ENCODE data around the gene PLA2G6.
"Not testable (repeated sequence)": the region's sequence is repeated elsewhere in the genome, so short reads cannot be mapped to it uniquely, and the experiment has no call there.

Gene PLA2G6

DNA sequence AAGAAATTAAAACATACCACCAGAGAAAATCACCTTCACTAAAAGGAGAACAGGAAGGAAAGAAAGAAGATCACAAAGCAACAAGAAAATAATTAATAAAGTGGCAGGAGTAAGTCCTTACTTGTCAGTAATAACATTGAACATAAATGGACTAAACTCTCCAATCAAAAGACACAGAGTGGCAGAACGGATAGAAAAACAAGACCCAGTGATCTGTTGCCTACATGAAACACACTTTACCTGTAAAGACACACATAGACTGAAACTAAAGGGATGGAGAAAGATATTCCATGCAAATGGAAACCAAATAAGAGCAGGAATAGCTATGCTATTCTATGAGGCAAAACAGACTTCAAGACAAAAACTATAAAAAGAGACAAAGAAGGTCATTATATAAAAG is 25.9 kb downstream of the PLA2G6 start:
- TF ChIP-seq POLR2A (IDR thresholded peaks at IDR 0.05; ENCODE audit: low read depth, low read length) = no peak
- no peak for FAIRE-seq
- DNase-seq (ENCODE audit: insufficient read length, low spot score) = no peak

DNA sequence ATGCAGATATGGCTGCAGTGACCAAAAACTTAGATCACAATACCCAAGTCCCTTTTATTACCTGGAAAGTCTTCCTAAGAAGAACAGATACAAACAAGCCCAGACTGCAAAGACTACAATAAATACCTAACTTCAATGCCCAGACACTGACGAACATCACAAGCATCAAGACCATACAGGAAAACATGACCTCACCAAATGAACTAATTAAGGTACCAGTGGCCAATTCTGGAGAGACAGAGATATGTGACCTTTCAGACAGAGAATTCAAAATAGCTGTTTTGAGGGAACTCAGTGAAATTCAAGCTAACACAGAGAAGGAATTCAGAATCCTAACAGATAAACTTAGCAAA is 27.1 kb downstream of the PLA2G6 start:
- FAIRE-seq; DNase-seq (ENCODE audit: insufficient read length, low spot score): not testable (repeated sequence)

DNA sequence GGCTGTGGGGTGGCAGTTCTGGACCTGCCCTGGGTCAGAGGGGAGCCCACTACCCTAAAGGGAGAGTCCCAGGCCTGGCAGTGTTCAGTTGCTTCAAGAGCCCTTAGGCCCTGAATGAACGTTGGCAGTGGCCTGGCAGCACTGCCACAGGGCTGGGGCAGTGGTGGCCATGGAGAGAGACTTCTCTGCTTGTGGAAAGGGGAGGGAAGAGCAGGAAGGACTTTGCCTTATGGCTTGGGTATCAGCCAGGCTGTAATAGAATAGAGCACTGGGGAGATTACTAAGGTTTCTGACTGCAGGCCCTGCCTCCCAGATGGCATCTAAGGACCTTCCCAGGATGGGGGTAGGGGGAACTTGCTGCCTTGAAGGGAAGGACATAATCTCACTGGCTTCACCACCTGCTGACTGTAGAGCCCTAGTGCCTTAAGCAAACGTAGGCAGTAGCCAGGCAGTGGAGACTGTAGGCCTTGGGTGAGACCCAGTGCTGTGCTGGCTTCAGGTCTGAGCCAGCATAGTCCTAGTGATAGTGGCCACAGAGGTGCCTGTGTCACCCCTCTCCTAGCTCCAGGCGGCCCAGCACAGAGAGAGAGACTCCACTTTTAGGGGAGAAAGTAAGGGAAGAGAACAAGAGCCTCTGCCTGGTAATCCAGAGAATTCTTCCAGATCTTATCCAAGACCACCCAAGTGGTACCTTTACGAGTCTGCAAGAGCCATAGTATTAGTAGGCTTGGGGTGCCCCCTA is 27.6 kb downstream of the PLA2G6 start:
- DNase-seq (ENCODE audit: insufficient read length, low spot score) (no peak), FAIRE-seq (no peak)
- TF ChIP-seq POLR2A (IDR thresholded peaks at IDR 0.05; ENCODE audit: low read depth, low read length) = no peak

DNA sequence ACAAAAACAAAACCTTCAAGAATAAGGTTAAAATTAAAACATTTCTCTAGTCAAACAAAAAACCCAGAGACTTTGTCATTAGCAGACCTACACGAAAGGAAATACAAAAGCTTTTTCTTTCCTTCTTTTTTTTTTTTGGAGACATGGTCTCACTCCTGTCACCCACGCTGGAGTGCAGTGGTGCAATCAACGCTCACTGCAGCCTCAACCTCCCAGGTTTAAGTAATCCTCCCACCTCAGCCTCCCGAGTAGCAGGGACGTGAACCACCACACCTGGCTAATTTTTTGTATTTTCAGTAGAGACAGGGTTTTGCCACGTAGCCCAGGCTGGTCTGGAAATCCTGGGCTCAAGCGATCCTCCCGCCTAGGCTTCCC is 30.5 kb downstream of the PLA2G6 start:
- DNase-seq (ENCODE audit: insufficient read length, low spot score) (no peak), FAIRE-seq (no peak)
- TF ChIP-seq POLR2A (IDR thresholded peaks at IDR 0.05; ENCODE audit: low read depth, low read length) = no peak

DNA sequence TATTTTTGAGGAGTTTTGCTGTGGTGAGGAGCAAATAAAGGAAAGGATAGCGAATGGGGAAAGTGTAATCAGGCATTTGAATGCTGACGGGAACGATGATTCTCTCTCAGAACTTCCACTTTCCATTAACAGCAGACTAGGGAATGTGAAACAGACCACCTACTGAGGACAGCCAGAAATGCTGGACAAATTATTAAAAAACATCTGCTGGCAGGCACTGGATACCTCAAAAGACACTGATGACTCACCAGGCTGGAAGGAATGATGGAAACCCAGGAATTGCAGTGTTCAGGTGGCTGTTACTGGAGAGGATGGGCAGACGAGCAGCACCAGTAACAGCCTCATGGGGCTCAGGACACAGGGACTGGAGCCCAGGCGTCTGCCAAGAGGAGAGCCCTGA is 33.4 kb downstream of the PLA2G6 start:
- FAIRE-seq = peak; percentile 85
- peak; percentile 38 for DNase-seq (ENCODE audit: insufficient read length, low spot score)

DNA sequence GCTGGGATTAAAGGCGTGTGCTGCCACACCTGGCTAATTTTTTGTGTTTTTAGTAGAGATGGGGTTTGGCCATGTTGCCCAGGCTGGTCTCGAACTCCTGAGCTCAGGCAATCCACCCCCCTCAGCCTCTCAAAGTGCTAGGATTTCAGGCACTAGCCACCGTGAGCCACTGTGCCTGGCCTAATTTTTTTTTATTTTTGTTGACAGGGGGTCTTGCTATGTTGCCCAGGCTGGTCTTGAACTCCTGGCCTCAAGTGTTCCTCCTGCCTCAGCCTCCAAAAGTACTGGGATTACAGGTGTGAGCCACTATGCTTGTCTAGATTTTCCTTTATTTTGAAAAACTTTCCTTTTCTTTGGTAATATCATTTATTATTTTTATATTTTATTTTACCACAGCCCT is 35.5 kb downstream of the PLA2G6 start:
- DNase-seq (ENCODE audit: insufficient read length, low spot score); FAIRE-seq: not testable (repeated sequence)

More for the DNA sequence above, 33.4 kb downstream of the PLA2G6 start:
- no peak for TF ChIP-seq POLR2A (IDR thresholded peaks at IDR 0.05; ENCODE audit: low read depth, low read length)

DNA sequence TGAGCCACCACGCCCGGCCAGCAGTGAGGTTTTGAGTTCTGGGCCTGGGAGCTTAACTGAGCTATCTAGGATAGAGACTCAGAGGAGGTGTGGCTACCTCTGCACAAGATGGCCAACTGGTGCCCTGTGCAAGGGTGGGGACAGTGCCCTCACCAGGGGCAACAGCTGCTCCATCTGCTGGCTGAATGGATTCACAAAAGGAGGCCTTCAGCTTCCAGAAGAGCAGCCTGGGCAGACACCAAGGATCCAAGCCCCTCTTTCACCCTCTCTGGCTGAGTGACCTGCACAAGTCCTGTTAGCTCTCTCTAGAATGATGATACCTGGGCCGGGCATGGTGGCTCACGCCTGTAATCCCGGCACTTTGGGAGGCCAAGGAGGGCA is 37.6 kb downstream of the PLA2G6 start:
- FAIRE-seq (no peak), DNase-seq (ENCODE audit: insufficient read length, low spot score) (no peak)
- no peak for TF ChIP-seq POLR2A (IDR thresholded peaks at IDR 0.05; ENCODE audit: low read depth, low read length)

DNA sequence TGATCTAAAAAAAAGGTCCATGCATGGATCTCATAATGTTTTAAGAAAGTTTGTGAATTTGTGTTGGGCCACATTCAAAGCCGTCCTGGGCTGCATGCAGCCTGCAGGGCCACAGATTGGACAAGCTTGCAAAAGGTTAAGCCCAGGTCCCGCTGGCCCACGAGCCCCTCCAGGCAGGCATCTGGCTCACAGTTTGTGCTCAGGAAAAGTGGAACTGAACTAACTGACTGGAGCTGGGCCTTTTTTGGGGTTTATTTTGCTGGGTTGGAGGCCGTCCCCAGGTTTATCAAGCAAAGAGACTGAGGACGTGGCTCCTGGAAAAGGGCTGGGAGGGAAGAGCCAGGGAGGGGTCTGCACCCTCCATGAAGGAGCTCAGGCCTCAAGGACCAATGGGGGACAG is 39.0 kb downstream of the PLA2G6 start:
- FAIRE-seq (no peak), DNase-seq (ENCODE audit: insufficient read length, low spot score) (no peak)
- TF ChIP-seq POLR2A (IDR thresholded peaks at IDR 0.05; ENCODE audit: low read depth, low read length) = no peak

DNA sequence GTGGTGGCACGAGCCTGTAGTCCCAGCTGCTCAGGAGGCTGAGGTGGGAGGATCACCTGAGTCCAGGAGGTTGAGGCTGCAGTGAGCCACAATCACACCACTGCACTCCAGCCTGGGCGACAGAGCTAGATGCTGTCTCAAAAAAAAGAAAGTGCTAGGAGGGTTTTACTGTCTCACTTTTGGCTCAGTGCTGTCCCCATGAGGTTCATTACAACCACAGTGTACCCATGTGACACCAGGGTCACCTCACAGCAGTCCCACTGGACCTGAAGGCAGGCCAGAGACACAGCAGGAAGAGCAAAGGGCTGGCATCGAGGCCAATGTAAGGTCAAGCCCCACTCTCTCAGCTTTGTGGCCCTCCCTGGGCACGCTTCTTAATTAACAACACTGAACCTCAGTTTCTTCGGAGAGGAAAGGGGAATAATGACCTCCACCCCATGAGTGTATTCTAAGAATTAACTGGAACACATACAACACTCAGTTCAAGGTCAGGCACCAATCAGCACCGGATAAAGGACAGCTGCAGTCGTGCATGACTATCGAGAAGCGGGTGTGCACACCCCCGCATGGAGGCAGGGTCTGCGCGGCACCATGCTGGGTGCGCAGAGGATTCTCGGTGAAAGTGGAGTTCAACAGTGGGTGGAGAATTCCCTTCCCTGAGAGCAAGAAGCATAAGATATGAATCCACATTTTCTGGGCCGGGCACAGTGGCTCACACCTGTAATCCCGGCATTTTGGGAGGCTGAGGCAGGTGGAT is 40.2 kb downstream of the PLA2G6 start:
- TF ChIP-seq POLR2A (IDR thresholded peaks at IDR 0.05; ENCODE audit: low read depth, low read length) = no peak
- no peak for DNase-seq (ENCODE audit: insufficient read length, low spot score)
- no peak for FAIRE-seq

DNA sequence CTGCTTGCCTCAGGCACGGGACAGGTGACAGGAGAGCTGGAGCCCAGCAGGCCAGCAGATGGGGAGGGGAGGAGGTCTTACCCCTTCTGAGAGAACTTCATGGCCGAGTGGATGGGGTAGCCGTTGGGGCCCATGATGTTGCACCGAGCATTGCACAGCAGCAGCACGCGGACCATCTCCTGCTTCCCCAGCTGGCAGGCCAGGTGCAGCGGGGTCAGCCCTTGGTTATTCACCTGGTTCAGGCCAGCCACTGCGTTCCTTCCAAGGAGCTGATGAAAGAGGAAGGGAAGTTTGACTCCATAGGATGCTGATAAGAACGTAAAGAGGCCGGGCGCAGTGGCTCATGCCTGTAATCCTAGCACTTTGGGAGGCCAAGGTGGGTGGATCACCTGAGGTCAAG is 41.7 kb downstream of the PLA2G6 start:
- DNase-seq (ENCODE audit: insufficient read length, low spot score) = no peak
- TF ChIP-seq POLR2A (IDR thresholded peaks at IDR 0.05; ENCODE audit: low read depth, low read length) = no peak
- no peak for FAIRE-seq

DNA sequence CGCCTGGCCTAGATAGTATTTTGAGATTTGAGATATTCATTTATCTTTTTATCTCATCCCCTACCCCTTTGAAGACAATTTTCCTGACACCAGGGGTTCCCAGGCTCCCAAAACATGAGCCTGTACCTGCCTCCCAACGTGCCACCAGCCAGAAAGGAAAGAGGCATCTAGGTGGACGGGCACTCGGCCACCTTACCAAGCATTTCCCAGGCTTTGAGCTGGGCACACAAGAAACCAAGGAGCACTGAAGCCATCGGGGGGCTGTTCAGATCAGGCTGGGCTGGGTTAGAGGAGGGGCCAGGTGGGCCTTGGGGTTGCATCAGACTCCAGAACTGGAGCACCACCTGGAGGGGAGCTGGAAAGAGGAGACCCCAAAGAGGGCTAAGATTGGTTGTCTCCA is 42.7 kb downstream of the PLA2G6 start:
- DNase-seq (ENCODE audit: insufficient read length, low spot score) = no peak
- TF ChIP-seq POLR2A (IDR thresholded peaks at IDR 0.05; ENCODE audit: low read depth, low read length) = no peak
- FAIRE-seq = no peak

DNA sequence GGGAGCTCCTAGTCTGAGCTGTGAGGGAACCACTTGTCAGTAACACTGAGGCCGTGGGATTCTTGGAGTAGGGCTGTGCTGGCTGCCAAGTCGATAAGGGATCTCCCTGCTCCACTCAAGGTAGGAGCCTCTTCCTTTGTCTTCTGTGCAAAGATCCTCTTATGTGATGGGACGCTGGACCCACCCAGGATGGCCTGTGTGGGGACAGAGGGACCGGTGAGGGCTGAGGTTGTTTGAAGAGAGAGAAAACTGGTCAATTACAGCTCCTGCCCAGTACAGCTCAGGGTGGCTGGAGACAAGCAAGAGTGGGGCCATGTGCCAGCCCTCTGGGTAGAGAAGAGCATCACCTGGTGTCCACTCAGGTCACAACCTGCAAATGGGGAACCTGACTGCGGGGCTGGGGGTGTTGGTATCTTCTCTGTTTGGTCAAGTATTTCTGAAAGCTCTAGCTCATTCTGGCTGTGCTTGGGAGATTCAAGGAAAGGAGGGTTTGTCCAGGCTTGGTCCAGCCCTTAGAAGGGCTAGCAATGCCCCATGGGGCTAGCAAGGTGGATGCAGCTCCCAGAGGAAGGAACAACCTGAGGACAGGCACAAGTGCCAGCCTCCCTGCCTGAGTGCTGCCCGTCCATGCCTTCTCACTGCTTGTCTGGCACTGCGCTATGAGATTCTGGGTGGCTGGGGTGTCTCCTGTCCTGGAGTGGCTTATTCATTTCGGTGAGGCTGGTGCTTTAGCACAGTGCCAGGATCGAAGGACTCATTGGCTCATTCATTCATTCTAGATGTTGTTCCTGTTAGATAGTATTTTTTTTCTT is 43.5 kb downstream of the PLA2G6 start:
- no peak for DNase-seq (ENCODE audit: insufficient read length, low spot score)
- no peak for TF ChIP-seq POLR2A (IDR thresholded peaks at IDR 0.05; ENCODE audit: low read depth, low read length)
- FAIRE-seq = no peak

DNA sequence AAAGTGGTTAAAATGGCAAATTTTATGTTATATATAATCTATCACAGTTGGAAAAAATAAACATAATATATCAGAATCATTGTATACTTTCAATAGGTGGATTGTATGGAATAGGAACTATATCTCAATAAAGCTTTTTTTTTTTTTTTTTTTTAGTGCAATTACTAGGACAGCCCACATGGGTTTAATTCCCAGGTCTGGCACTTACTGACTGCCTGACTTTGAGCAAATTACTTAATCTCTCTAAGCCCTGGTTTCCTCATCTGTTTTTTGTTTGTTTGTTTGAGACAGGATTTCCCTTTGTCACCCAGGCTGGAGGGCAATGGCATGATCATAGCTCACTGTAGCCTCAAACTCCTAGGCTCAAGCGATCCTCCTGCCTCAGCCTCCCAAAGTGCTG is 45.0 kb downstream of the PLA2G6 start:
- TF ChIP-seq POLR2A (IDR thresholded peaks at IDR 0.05; ENCODE audit: low read depth, low read length) = no peak

DNA sequence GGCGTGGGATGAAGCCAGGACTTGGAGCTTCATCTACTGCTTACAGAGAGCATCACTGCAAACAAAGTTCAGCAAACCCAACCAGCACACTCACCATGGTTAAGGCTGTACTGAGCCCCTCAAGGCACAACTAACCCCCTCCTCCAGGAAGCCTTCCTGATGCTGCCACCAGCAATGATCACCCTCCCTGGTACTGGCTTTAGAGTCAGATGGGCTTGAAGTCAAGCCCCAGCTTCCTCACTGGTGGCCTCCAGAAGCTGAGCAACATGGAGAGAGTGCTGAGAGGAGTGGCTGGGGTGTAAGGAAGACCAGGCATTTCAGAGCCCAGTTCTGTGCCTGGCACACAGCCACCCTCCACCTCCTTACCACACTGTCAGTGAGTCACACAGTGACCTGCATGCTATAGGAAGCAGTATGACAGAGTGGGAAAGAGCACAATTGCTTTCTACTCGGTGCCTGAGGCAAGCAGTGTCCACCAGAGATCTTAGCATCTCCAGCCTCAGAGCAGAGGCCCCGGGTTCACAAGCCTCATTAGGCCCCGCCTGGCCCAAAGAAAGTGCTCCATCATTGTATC is 46.4 kb downstream of the PLA2G6 start:
- peak; percentile 92 for FAIRE-seq

More for the DNA sequence above, 45.0 kb downstream of the PLA2G6 start:
- FAIRE-seq (no peak), DNase-seq (ENCODE audit: insufficient read length, low spot score) (no peak)

More for the DNA sequence above, 46.4 kb downstream of the PLA2G6 start:
- no peak for TF ChIP-seq POLR2A (IDR thresholded peaks at IDR 0.05; ENCODE audit: low read depth, low read length)
- DNase-seq (ENCODE audit: insufficient read length, low spot score) = peak; percentile 65
